Endometrium (tissue), 2 donors: ENCODE results near the gene PABPN1L.

Source experiments
- FAIRE-seq: peaks from 2 replicates; lab custom pipeline; 2012; peaks lifted over from hg19 to GRCh38; lab: Jason Lieb, UNC
- donor health status: control.
- donor health status: control.

PABPN1L gene

DNA sequence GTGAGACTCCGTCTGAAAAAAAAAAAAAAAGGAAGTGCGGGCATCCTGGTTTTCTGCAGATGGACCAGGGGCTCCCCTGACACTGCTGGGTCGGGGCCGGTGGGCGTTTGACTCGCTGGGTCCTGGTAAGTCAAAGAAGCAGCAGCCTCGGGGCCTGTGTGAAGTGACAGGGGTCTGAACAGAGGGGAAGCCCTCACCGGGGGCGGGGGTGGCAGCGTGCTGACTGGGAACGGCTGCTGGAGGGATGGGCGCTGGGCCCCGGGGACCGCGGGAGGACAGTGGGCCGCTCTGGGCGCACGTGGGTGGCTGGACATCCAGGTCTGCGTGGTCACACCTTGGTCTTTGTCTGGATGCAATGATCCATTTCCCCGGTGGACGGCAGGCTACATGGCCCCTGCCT lies 17.9 kb downstream of the PABPN1L start:
- no peak for FAIRE-seq

DNA sequence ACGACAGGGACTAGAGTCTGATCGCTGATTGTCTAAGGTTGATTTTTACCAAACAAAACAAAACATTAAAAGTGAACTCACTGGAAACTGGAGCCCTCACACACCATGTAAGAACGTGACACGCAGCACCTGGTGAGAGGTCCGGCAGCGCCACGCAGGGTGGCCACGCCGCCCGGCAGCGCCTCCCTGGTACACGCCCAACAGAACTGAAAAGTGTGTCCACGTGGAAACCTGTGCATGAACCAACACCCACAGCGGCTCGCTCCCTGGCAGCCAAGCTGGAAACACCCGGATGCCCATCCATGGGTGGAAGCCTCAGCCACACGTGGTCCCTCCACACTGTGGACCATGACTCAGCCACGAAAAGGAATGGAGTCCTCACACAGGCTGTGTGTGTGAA lies 18.8 kb downstream of the PABPN1L start:
- no peak for FAIRE-seq

DNA sequence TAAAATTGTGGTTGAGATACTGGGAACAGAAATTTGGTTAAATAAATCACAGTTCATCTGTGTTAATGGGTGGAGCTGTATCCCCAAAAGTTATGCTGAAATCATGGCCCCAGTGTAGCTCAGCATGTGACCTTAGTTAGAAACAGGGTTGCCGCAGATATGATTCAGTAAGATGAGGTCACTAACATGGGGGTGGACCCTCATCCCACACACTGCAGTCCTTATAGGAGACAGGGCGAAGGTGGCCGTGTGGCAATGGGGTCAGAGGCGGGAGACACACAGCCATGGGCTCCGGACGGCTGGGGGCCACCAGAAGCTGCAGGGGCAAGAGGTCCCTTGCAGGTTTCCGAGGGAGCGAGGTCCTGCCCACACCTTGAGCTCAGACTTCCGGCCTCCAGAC lies 20.4 kb downstream of the PABPN1L start:
- FAIRE-seq = no peak

DNA sequence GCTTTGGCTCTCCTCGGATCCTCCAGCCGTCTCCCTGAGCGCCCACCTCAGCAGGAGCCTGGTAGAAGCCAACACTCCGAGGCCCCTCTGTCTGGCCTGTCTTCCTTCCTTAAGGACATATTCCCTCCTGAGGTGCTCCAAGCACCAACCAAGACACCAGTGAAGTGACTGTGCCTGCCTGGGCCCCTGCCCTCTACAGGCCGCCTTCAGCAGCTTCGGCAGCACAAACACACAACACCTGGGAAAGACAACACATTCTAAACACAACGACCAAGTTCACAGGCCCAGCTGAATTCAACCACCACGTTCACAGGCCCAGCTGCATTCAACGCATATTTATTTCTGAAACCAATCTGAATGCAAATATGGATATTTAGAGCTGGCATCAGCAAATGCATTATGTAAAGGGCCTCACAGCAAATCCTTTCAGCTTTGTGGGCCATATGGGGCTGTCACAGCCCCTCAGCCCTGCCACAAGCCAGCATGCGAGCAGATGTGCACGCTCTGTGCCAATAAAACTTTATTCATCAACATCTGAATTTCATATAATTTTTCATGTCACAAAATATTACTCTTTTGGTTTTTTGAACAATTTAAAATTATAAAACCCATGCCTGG lies 21.9 kb downstream of the PABPN1L start:
- FAIRE-seq = no peak

DNA sequence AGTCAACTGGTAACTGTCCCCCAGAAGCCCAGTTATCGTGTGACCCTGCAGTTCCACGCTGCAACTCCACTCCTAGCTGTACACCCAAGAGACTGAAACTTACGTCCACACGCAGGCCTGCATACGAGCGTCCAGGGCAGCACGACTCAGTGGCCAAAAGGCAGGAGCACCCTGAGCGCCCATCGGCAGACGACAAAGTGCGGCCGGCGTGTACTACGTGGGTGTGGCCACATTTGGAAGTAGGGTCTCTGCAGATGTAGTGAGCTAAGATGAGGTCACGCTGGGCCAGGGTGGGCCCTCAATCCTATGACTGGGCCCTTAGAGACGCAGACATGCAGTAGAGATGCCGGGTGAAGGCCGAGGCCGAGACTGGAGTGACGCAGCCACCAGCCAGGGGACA lies 23.2 kb downstream of the PABPN1L start:
- FAIRE-seq = no peak

DNA sequence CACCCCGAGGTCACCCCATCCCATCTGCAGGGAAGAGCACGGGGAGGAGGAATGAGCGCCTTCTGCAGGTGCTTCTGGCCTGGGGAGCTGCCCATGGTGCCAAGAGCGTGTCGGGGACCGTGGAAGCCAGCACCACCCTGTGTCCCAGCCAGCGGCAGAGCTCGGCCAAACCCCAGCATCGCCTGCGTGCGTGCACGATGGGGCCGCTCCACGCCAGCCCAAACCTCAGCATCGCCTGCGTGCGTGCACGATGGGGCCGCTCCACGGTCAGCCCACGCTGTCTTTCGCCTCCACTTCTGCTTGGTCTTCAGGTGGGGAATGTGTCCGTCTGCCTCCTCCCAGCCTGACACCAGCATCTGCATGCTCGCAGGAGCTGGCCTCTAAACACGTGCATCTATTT lies 23.7 kb downstream of the PABPN1L start:
- FAIRE-seq = no peak

DNA sequence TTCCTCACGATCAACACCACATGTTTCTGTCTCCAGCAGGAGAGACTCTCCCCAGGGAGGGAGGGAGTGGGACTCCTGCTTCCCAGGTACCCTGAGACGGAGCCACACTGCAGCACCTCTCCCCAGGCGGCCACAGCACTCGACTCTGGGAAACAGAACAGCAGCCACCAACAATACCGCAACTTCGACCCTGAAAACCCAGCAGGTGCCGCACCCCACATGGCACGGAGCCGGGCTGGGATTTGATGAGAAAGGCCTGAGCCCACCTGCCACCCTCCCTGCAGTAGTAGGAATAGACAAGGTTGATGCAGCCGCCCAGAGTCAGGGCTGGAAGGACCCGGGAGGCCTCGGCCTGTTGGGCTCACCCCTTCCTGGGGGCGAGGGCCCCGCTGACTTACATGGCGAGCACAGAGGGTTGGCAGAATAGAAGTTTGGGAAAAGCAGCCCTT lies 24.1 kb downstream of the PABPN1L start:
- no peak for FAIRE-seq

DNA sequence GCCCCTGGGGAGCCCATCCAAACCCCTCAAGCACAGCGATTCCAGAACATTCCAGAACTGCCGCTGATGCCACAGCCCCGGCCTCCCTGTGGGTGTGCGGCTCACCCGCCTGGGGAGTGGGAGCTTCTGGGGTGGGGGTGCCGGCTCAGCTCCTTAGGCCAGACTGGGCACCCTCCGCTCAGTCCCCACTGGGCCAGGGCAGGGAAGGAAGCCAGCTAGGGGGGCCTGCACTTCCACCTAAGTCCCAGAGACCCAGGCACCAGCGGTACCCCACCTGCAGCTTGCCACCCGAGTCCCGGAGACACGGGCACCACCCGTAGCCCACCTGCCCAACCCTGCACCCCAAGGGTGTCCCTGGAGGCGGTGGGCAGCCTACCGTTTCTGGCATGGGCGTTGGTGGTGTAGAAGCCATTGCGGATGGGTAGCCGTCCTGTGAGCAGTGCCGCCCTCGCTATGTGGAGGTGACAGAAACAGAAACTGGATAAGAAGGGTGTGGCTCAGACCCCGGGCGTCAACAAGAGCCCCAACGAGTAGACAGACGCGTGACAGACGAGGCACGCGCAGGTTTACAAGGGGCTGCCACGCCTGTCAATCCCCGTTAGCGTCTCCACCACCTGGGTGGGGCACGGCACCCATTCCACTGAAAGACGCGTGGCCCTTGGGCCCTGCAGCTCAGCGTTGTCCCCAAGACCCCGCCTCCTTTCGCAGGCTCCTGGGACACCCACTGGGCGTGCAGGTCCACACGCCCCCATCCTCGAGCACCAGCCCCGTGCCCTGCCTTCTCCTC lies 24.7 kb downstream of the PABPN1L start:
- FAIRE-seq = no peak

DNA sequence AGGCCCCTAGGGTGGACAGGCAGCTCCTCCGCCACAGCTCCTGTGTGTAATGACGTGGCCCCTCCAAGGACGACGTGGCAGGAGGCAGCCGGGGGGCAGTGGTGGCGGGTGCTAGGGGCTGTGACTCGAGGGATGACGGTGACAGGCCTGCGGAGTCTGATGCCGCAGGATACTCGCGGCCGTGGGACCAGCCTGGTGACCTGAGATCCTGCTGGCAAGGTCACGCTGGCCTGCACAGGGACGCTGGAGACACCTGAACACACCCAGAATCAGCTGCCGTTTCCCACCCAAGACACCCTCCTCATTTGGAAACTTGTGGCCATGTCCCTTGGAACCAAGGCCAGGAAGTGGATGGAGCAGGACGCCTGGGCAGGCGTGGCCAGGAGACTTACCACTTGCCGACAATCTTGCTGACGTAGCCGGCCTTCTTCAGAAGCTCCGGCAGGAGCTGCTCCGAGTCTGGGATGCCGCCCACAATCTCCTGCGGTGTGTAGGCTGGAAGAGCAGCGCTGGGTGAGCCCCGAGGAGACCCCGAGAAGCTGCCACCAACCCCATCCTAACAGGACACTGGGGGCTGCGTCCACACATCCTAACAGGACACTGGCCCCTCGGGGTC lies 25.8 kb downstream of the PABPN1L start:
- FAIRE-seq = no peak

DNA sequence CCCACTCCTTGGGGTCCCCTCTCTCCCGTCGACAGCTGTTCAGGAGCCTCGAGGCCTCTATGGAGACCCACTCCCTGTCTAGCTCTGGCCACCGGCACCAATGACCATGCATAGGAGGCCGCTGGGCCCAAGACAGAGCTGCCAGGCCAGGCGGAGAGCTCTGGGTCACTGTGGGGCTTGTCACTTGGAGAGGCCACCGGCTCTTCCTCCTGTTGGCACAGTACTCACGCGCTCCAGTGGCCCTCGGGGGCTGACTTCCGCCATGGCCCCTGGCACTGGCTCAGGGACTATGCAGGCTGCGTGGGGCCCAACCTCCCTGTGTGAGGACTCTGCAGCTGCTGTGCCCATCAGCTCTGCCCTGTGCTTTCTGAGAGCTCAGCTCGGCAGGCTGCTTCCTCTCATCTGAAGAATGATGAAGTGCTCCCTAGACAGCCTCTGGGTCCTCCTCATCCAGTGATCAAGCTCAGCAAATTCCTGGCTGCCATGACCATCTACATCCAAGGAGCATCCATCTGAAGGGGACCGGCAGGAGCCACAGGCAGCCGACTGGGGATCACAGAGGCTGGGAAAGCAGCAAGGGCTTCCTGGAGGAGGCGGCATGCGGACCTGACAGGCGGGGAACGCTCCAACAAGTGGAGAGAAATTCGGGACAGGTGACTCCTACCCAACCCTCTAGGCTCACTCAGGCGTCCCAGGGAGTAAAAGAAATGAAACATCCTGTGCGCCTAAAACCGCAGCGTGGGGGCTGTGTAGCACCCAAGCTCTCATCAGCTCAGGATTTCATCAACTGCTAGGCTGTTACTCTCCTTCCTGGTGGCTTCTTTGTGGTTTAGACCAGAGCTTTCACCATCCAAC lies 26.5 kb downstream of the PABPN1L start:
- no peak for FAIRE-seq

DNA sequence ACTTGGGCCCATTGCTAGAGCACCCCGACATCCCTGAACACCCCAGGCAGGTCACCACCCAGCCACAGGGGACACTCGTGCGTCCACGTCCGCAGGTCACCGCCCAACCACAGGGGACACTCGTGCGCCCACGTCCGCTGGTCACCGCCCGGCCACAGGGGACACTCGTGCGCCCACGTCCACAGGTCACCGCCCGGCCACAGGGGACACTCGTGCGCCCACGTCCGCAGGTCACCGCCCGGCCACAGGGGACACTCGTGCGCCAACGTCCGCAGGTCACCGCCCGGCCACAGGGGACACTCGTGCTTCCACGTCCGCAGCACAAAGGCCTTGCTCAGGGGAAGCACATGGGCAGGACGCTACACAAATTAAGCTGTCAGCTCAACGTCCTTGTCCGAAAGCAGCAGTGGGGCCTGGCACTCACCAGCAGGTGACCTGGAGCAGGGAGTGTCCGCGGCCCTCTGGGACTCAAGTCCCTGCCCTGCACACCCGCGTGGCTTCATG lies 27.4 kb downstream of the PABPN1L start:
- no peak for FAIRE-seq

DNA sequence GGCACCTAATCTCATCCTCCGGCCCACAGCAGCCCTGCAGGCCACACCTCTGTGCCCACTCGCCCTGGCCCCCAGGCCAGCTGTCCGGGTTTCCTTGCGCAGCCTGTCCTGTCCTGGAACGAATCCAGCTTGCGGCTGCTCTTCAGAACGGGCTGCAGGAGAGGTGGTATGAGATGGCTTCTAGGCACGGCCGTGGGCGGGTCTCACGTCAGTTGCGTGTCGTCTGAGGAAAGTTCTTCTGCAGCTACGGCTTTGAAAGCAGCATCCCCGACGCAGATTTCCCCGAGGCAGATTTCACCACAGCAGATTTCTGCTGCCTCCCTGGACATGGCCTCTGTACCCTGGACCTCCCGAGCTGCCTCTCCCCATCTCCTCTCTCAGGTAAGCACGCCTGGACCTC lies 27.9 kb downstream of the PABPN1L start:
- FAIRE-seq = no peak

DNA sequence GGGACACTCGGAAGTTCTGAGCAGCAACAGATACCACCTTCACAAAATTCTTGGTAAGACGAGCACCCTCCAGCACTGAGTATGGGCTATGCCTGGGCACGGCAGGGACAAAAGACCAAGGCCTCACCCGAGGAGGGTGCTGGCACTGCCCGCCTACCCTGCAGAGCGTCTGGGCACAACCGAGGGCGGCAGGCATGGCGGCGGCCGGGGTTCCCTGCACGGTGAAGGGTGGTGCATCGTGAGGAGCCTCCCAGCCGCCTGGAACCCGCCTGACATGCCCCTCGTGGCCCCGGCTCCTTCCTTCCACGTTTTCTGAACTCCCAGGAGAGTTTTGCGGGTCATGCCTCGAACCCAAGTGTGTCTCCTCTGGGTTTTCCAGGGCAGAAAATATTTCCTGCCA lies 28.7 kb downstream of the PABPN1L start:
- FAIRE-seq = no peak

DNA sequence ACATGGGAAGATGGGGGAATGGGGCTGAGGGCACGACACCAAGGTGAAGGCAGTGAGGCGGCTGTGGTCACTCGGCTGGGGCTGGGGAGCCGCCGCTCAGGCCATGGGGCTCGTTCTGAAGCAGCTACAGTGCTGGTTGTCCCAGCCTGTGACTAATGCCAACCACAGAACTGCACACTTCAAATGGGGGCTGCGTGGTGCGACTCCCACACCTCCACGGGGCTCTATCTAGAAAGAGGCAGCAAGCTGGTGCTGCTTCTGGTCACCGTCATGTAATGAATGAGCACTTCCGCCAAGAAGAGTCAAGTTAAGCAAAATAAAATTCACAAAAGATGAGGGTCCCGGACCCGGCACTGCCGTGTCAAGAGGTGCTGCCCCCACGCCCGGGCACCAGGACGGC lies 29.7 kb downstream of the PABPN1L start:
- no peak for FAIRE-seq

DNA sequence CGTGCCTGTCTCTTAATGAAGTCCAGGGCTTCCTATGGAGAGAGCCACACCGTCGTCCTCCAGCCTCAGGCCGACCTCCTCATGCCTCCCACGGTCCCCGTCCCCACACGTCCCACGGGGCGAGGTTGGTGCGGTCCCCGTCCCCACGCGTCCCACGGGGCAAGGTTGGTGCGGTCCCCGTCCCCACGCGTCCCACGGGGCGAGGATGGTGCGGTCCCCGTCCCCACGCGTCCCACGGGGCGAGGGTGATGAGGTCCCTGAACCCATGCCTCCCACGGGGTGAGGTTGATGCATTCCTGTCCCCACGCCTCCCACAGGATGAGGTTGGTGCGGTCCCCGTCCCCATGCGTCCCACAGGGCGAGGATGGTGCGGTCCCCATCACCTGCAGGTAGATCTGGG lies 30.6 kb downstream of the PABPN1L start:
- no peak for FAIRE-seq

DNA sequence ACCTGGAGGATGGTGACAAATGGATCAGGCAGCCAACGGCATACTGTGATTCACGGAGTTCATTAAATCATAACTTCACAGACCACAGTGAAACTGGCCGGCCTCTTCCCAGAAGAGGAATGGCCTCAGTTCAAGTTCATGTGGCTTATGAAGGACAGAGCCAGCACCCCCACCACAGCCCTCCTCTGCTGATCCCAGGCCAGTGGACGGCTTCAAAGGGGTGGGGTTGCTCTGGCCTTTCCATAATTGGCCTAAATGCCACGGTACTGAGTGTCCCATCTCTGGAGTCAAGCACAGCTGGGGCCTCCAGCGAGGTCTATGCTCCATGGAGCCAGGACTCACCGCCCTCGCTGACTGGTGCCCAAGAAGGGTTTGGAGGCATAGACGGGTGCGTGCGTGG lies 31.1 kb downstream of the PABPN1L start:
- no peak for FAIRE-seq

DNA sequence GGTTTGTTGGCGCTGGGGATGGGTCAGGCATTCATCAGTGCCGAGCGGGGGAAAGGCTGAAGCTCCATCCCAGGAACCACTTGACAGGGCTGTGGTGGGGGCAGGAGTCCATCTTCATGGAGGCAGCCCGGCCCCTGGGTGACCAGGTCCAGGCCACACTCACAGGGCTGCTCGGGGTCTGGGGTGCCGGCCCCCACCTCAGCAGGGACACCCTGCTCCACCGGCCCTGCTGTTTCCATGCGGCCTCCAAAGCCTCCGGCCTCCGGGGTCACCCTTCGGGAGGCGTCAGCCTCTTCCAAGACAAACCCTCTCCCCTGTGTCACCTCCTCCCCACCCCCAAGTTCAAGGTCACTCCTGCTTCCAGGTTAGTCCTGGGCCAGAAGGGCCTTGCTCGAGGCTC lies 31.8 kb downstream of the PABPN1L start:
- no peak for FAIRE-seq

DNA sequence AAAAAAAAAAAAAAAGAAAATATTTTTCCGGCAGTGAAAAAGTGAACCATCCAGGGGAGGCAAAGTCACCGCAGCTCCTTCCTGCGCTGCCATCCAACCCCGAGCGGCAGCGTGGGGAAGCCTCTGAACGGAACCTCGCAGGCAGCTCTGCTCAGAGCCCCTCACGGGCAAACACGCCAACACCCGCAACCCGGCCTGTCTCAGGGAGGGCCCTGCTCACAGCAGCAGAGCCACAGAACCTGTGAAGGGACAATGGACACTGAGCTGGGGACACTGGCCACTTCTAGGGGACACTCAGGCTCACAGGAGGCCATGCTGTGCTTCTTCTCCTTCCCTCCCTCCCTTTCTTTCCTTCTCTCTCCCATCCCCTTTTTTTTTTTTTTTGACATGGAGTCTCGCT lies 33.4 kb downstream of the PABPN1L start:
- FAIRE-seq = no peak

DNA sequence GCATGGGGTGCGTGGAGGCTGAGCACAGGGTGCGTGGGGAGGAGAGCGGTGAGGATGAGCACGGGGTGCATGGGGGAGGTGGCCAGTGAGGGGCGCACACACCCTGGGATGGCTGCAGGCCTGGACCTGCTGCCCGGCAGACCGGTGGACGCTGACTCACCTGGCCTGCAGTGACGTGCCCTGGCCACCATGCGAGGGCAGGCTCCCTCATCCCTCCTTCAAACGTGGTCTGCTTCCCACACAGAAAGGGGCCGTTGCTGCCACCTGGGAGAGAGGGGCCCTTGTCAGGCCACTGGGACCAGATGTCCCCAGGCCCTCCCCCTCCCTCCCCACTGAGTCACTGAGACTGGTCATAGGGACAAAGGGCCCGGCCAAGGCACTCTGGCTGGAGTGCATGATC lies 34.6 kb downstream of the PABPN1L start:
- no peak for FAIRE-seq

DNA sequence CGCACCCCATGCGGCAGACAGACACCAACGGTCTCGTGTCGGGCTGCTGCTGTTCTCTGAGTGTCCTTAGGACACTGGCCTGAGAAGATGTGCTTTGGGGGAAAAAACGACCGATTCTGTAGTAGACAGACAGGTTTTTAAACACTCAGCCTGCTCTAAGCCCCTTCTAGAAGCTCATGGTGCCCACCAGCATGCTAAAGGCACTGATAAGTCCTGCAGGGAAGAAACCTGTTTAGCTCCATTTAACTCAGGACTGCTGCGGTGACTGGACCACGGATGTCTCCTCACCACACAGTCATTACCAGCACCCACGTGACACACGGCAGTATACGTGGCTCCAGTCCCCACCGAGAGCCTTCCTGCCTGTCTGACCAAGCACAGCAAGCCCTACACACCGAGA lies 35.7 kb downstream of the PABPN1L start:
- FAIRE-seq = no peak

DNA sequence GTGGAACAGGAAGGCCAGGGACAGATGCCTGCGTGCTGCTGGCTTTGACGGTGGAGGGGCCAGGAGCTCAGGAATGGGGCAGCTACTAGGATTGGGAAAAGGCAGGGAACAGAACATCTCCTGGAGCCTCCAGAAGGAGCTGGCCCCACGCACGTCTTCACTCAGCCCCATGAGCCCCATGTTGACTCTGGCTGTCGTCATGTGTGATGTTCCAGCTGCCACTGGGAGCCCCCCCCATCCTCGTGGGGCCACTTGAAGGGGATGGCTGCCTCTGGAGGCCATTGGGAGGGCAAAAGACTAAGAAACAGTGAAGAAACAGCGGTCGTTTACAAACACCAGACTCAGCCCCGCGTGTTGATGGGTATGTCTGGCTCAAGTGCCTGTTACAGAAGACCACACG lies 36.2 kb downstream of the PABPN1L start:
- FAIRE-seq = no peak

DNA sequence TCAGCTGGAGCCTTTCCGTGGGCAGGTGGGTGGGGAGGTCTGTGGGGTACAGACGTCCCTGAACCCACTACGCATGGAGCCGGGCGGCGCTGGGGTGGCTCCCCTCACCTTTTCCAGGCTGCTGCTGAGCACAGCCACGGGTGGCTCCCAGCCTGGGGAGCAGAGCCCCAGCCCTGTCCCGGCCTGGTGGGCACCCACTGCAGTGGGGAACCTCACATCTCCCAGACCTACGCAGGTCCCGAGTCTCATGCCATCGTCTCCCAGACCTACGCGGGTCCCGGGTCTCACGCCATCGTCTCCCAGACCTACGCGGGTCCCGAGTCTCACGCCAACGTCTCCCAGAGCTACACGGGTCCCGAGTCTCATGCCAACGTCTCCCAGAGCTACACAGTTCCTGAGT lies 37.7 kb downstream of the PABPN1L start:
- FAIRE-seq = no peak

DNA sequence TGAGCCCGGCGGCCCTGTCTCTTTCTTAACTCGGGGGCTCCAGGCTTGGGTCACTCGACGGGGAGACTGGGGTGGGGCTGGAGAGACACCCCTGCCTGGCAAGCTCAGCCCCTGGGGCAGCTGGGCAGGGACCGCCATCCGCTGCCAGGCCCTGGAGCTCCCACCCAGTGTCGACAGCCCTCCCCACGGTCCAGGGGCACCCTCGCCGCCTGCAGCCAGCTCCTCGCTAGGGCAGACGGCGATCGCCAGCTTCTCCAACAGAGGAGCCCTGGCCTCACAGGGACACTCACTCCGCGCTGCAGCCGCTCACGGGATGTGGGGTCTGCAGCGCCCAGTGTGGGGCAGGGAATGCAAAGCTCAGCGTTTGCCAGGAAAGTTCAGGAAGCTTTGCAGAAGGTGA lies 38.7 kb downstream of the PABPN1L start:
- FAIRE-seq = no peak
